Measurements from ENCODE around the gene USP47.

- TF ChIP-seq CTCF (conservative IDR thresholded peaks at IDR 0.05; ENCODE audit: low read depth, low read length): no peak
- TF ChIP-seq EZH2 (IDR thresholded peaks at IDR 0.05; ENCODE audit: low read length, unreplicated experiment): no peak
- TF ChIP-seq EZH2phosphoT487 (IDR thresholded peaks at IDR 0.05; ENCODE audit: borderline replicate concordance, low read length): no peak
Measured at GRCh38 chr11:11880179-11880578, 38.4 kb downstream of the USP47 start.

All from PC-3 (cell line).